COLO668 (cell line): ENCODE results near the gene MGLL.
A peak's percentile ranks its signal among the peaks of the same experiment; 100 is the strongest.

Source experiments
- DNase-seq: peaks from one replicate; lab custom pipeline; 2025; ENCODE audit not compliant: unreplicated experiment; lab: John Stamatoyannopoulos, UW

Gene MGLL

DNA sequence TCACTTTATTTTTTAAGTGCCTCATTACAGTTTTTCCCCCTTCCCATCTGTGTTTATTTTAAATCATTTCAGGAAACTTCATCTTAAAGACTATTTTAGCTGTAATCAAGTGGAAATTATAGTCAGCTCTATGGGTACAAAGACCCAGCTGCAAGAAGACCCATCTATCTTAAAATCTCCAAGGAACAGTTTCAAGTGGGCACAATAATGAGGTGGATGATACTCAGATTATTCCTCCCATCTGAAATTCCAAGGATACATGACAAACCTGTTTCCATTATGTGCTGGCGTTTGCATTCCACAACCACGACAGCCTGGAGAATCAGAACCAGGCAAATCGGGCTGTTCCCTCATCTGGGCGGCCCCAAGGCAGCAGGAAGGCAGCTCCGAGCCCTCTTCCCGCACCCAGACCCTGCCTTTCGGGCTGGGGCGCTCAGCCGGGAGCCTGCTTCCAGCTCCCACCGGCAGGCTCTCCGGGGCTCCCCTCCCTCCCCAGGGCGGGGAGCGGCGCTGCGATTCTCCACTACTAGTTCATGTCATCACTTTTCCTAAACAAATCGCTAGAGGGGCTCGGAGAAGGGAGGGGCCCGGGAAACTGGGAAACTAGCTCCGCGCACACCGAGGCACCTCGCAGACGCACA, at the start of gene MGLL:
MGLL (minus strand) TSS at position 475 of the 641 bp plus-strand sequence; CDS start at position 278, 197 bp downstream.
- peak; percentile 32 for DNase-seq

- no peak for DNase-seq
These were observed 47.8 kb upstream of the MGLL start for GRCh38 chr3:127870156-127870555.

GRCh38 chr3:127867986-127868385, 45.7 kb upstream of the MGLL start:
- no peak for DNase-seq

DNA sequence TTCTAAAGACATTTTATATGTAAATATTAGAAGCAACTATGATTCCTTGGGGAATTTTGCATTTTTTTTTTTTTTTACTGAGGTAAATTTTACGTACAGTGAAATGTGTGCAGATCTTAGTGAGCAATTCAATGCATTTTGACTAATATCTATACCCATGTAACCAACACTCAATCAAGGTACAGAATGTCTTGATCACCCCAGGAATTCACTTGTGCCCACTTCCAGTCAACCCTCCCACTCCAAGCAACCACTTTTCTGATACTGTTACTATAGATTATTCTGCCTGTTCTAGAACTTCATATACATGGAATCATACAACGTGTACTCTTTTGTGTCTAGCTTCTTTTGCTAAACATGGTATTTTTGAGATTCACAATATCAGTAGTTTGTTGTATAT, 45.1 kb upstream of the MGLL start:
- no peak for DNase-seq

DNA sequence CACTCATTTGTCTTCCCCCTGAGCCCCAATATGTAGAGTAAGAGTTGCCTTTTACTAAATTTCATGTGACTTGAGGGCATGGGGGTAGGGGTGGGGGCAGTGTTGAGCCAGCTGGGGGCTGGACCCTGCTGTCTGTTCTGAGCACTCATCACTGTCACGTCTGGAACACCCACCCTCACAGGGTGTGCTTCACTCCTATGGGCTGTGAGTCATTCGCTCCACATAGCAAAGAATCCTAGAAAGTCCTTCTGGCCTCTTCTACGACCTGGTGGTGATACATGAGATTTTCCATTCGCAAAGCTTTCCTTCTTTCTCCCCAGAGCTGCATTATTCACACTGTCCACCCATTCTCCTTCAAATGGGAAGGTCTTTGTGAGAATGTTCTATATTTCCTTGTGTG, 43.6 kb upstream of the MGLL start:
- DNase-seq: no peak

GRCh38 chr3:127860211-127860696, 37.9 kb upstream of the MGLL start:
- no peak for DNase-seq

DNA sequence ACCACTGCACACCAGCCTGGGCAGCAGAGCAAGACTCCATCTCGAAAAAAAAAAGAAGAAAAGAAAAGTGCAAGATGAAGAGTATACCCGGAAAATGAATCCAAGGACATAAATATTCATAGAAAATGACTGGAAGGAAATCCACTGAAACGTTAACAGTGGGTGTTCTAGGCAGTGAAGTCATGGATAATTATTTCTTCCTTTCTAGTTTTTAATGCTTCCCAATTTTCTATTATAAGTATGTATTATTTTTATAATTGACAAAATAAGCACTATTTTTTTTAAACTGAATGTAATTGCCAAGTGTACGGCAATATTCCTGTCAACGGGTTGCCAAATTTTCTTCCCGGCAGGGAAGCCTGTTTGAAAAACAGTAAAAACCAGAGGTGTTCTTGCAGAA, 37.4 kb upstream of the MGLL start:
- DNase-seq: no peak

- DNase-seq: no peak
These were observed 36.6 kb upstream of the MGLL start for GRCh38 chr3:127858937-127859336.

DNA sequence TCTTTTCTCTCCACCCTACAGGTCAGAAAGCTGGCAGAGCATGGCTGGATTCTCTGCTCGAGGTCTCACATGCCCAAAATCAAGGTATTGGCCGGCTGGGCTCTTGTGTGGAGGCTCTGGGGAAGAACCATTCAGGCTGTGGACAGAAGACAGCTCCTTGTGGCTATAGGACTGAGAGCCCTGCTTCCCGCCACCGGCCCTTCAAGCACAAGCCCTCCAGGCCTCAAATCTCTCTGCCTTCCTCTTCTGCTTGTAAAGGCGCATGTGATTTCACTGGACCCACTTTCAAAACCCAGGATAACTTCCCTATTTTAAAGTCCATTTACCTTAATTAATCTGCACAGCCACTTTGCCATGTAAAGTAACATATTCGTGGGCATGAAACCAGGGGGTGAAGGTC, 36.2 kb upstream of the MGLL start:
- DNase-seq: no peak

DNA sequence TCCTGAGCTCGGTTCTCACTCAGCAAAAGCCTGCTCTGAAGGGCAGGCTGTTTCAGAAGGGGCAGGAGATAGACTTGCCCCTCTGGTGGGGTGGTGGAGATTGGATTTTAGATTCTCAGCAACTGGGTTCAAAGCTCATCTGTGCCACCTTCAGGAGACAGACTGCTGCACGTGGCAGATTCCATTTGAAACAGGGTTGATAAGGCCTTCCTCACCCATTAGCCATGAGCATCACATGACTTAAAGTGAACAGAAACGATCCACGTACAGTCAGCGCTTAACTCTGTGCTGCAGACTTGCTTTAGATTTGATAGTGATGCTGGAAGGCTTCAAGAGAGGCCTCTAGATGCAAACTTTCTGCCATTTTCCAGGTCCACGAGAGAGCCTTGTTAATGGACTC, 35.0 kb upstream of the MGLL start:
- DNase-seq: no peak

- no peak for DNase-seq
These were observed 34.5 kb upstream of the MGLL start for GRCh38 chr3:127856801-127857200.

- DNase-seq: no peak
These were observed 32.9 kb upstream of the MGLL start for GRCh38 chr3:127855246-127855645.

DNA sequence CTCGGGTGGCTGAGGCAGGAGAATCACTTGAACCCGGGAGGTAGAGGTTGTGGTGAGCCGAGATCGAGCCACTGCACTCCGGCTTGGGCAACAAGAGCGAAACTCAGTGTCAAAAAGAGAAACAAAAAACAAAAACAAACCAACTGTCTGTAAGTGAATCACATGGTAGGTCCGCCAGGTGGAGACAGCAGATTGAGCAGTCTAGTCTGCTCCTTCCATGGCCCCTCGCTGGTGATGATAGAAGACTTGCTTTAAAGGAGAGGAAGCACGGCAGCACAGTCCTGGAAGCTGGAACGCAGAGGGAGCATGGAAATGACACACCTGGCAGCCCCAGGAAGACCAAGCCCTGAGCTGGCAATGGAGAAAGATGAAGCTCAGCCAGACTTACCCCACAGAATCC, 31.4 kb upstream of the MGLL start:
- no peak for DNase-seq

- DNase-seq: no peak
These were observed 29.6 kb upstream of the MGLL start for GRCh38 chr3:127851899-127852298.

DNA sequence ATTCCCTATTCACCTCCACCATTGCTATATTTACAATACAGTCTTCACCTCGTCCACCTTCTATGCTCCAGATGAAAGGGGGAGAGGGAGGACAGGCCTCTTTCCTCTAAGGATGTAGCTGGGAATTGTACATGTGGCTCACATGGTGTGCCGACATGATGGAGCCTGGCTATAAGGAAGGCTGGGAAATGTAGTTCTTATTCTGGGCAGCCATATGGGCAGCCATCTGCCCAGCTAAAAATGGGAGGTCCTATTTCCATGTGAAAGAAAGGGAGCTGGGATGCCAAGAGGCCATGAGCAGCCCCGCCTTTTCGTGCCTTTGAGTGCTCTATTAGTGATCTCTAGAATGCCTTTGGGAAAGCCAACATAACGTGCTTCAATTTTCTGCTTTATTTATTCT, 27.1 kb upstream of the MGLL start:
- no peak for DNase-seq

- no peak for DNase-seq
These were observed 26.1 kb upstream of the MGLL start for GRCh38 chr3:127848131-127849129.

DNA sequence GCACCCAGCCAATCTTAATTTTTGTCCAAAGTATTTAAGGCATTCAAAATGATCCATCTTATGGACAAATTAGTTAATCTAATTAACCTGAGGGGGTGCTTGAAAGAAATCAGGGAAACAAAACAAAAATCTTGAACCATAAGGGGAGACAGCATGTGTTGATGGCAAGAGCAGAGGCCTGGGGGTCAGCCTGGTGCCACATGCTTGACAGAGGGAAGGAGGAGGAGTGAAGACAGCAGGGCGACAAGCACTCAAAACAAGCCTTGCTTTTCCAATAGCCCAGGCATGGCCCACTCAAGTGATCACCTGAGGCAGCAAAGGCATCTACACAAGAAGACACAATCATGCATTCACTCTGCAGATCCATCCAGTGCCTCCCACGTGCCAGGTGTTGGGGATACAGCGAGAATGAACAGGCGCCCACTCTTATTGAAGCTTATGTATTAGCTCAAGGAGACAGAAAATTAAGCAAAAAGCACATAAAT, 25.0 kb upstream of the MGLL start:
- no peak for DNase-seq

- DNase-seq: no peak
These were observed 24.3 kb upstream of the MGLL start for GRCh38 chr3:127846576-127846975.

DNA sequence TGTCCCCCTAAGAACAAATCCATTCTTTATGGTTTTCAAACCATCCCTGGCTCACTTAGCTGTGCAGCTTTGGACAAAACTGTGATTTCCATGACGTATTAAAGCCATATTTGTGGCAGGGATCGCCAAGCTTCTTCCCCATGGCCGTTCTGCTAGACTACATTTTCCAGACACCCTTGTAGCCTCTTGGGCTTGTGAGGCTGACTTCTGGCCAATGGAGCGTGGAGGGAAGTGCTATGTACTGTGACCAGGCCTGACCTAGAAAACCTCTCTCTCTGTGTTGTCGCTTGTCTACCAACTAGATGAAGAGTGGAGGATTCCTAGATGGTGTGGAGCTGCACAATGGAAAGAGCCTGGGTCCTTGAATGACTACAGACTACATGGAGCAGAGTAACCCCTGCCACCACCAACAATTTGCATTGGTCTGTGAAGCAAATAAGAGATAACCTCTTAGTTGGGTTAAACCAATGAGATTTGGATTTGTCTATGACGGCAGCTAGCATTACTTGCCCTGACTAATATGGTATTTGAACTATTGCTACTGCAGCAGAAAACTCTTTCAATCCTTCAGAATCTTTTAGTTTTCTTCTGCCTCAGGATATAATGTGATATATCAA, 22.1 kb upstream of the MGLL start:
- DNase-seq: no peak

DNA sequence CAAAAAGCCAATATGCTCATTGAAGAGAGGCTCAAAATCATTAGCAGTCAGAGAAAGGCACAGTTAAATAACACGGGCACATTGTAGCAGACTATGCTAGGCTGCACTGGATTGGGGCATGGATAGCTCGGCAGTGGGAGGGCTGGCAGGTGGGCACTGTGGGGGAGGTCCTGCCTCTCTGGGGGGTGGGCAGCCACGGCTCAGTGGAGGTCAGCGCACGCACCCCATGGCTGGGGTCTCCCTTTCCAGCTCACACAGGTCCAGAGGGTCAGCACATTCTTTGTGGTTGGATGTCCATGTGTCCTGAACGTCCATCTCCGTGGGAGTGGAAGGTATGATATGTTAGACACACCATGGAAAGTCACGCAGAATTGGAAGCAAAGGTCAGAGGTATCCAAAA, 18.4 kb upstream of the MGLL start:
- no peak for DNase-seq

- DNase-seq: no peak
These were observed 16.8 kb upstream of the MGLL start for GRCh38 chr3:127839099-127839498.
